SK-N-MC (cell line): ENCODE results near the gene CACNA1H.
"Not testable (repeated sequence)": the region's sequence is repeated elsewhere in the genome, so short reads cannot be mapped to it uniquely, and the experiment has no call there.

ENCODE experiments used
- DNase-seq: peaks from one replicate; pipeline ENCODE4 v3.0.0-alpha.2; 2011; ENCODE audit warnings: low read depth, low spot score
- H3K27ac ChIP-seq: fragments of 200-600 bp; sonication (generic); 2 replicates; pipeline ENCODE4 v1.5.1; 2016; ENCODE audit warnings: mixed run types
- H3K36me3 ChIP-seq: fragments of 200-600 bp; sonication (generic); 2 replicates; pipeline ENCODE4 v1.6.1; 2017; ENCODE audit warnings: antibody characterized with exemption, low read length, mixed read lengths; ENCODE audit not compliant: insufficient read depth
- H3K4me3 ChIP-seq: fragments of 200-600 bp; sonication (generic); 2 replicates; pipeline ENCODE4 v1.5.1; 2016
- H3K9ac ChIP-seq: fragments of 200-600 bp; sonication (generic); 2 replicates; pipeline ENCODE4 v1.8.0; 2017; ENCODE audit warnings: mixed run types, mixed read lengths; ENCODE audit not compliant: insufficient read length
- H3K9me3 ChIP-seq: fragments of 200-600 bp; sonication (generic); 2 replicates; pipeline ENCODE4 v1.6.1; 2017; ENCODE audit warnings: low read depth, mild to moderate bottlenecking, antibody characterized with exemption, low read length, moderate library complexity, mixed read lengths
- EZH2 ChIP-seq: fragments of 200-600 bp; sonication (generic); IDR thresholded peaks from one replicate; pipeline ENCODE4 v1.6.1; 2017; ENCODE audit warnings: antibody characterized with exemption
- FOXP2 ChIP-seq: optimal IDR thresholded peaks from 2 replicates; pipeline ENCODE3; 2011; ENCODE audit warnings: mild to moderate bottlenecking, moderate library complexity; ENCODE audit not compliant: insufficient read depth; ENCODE audit errors: extremely low read length, control extremely low read depth
- POLR2AphosphoS5 ChIP-seq: IDR thresholded peaks from 2 replicates; pipeline ENCODE4 v1.6.1; 2012; ENCODE audit warnings: mild to moderate bottlenecking, low read depth, low read length, borderline replicate concordance

Gene CACNA1H

DNA sequence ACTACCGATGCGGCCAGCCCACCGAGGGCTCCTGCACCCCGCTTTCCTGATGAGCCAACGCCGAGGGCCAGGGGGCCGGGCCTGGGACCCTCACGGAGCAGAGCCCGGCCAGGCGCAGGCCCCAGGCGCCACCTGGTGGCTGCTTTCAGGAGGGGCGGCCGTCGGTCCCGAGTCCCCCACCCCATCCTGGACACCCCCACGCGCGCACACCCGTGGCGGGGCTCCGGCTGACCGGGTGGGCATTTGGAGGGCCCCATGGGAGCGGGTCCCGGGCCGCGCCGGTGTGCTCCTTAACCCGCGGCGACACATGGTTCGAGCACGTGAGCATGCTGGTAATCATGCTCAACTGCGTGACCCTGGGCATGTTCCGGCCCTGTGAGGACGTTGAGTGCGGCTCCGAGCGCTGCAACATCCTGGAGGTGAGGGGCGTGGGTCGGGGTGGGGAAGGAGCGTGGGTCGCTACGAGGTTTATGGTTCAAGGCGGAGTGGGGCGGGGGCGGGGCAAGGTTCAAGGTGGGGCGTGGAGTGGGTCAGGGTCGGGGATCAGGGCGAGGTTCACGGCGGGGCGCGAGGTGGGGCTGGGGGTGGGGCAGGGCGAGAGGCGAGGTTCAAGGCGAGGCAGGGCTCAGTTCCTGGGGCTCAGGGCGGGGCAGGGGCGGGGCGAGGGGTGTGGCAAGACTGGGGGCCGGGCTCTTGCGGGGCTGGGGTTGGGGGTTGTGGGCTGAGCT is 41.9 kb downstream of the CACNA1H start:
- Histone ChIP-seq H3K9ac (no peak overlapping the region), H3K36me3 (no peaks in the 10 kb centered on the region), H3K27ac (no peak overlapping the region), H3K9me3 (no peaks in the 10 kb centered on the region), H3K4me3 (no peak overlapping the region)
- TF ChIP-seq EZH2 (no peak), FOXP2 (no peak), POLR2AphosphoS5 (no peak)
- DNase-seq: no peak

DNA sequence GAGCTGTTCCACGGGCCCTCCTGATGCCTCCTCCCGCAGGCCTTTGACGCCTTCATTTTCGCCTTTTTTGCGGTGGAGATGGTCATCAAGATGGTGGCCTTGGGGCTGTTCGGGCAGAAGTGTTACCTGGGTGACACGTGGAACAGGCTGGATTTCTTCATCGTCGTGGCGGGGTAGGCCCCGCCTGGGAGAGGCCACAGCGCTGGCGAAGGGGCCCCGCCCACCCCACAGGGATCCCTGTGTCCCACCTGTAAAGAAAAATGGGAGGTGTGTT is 42.4 kb downstream of the CACNA1H start:
- no peak overlapping the region for H3K9ac ChIP-seq
- H3K36me3 ChIP-seq: no peaks in the 10 kb centered on the region
- DNase-seq: no peak
- no peaks in the 10 kb centered on the region for H3K9me3 ChIP-seq
- H3K27ac ChIP-seq: no peak overlapping the region
- TF ChIP-seq EZH2 (no peak), FOXP2 (no peak), POLR2AphosphoS5 (no peak)
- no peak overlapping the region for H3K4me3 ChIP-seq

DNA sequence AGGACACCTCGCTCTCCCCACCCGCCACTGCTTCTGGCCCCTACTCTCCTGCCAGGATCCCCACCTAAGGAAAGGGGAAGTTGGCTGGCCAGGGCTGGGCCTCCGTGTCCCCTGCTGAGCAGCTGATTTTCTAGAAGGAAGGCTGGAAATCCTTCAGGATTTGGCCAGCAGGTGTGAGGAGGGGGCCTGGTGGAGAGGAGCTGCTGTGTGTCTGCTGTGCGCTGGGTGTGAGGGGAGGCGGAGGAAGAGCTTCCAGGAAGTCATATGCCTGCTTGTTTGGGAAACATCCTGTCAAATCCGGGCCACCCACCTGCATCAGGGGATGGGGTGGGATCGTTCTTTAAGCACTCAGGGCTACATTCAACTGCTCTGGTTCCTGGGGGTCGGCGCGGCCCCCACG is 43.6 kb downstream of the CACNA1H start:
- Histone ChIP-seq H3K9me3 (no peaks in the 10 kb centered on the region), H3K27ac (no peak overlapping the region), H3K36me3 (no peaks in the 10 kb centered on the region), H3K4me3 (no peak overlapping the region), H3K9ac (no peak overlapping the region)
- DNase-seq: no peak
- TF ChIP-seq POLR2AphosphoS5: no peak
- TF ChIP-seq FOXP2: no peak
- no peak for TF ChIP-seq EZH2

DNA sequence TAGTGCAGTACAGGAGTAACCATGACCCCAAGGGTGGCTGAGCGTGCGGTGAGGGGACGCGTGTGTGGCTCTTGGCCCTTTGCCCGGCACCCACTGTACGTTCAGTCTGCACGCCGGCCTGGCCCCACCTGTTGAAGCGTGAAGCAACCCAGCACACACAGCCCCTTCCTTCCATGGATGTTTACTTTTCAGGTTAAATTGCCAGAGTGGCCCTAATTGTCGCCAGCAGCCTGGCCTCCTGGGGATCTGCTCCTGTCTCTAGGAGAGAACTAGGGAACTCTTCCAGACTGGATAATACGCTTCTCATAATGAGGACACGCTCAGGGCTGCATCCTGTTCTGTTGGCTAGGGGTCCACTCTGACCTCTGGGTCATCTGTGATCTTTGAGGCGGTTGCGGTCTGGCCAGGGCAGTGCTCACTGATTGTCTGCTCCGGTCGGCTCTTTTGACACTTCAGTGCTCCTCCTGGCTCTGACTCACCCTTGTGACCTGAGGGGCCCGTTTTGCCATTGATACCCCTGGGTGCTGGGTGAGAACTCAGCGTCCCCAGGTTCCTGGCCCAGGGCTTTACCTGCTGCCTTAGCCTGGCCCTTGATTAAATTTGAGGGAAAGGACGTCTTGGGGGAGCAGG is 44.4 kb downstream of the CACNA1H start:
- Histone ChIP-seq H3K4me3 (no peak overlapping the region), H3K36me3 (no peaks in the 10 kb centered on the region; the same call in 1 of the 2 replicates), H3K9ac (no peak overlapping the region), H3K27ac (no peak overlapping the region), H3K9me3 (no peaks in the 10 kb centered on the region)
- TF ChIP-seq EZH2 (no peak), POLR2AphosphoS5 (no peak), FOXP2 (no peak)
- no peak for DNase-seq

DNA sequence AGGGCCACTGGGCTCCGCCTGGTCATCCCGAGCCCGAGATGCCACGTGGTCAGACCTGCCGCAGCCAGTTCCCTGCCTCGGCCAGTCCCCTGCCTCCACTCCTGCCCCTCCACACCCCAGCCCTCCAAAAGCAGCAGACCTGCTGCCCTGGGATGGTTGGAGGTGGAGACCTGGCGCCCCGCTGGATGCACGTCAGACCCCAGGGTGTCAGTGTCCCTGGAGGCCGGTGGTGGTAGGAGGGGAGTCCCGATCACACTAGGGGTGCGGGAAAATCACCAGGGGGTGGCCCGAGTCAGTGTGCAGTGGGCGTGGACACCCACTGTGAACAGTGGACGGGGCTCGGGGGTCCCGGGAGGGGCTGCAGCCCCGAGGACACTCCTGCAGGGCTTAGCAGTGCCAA is 45.3 kb downstream of the CACNA1H start:
- H3K36me3 ChIP-seq: no peaks in the 10 kb centered on the region; the same call in 1 of the 2 replicates
- H3K9me3 ChIP-seq: no peaks in the 10 kb centered on the region
- TF ChIP-seq FOXP2: no peak
- no peak overlapping the region for H3K27ac ChIP-seq
- no peak overlapping the region for H3K9ac ChIP-seq
- no peak for DNase-seq
- no peak overlapping the region for H3K4me3 ChIP-seq

DNA sequence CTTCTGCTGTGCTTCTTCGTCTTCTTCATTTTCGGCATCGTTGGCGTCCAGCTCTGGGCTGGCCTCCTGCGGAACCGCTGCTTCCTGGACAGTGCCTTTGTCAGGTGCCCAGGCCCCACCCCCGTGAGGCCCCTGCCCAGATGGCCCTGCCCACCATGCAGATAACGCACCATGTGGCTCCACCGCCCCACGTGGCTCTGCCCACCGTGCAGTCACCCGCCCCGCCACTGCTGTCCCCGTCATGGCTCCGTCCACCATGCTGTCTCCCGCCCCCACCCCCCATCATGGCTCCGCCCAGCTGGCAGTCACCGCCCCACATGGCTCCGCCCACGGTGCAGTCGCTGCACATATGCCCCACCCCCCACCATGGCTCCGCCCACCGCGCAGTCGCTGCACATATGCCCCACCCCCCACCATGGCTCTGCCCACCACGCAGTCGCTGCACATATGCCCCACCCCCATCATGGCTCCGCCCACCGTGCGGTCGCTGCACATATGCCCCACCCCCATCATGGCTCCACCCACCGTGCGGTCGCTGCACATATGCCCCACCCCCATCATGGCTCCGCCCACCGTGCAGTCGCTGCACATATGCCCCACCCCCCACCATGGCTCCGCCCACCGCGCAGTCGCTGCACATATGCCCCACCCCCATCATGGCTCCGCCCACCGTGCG is 45.9 kb downstream of the CACNA1H start:
- not testable (repeated sequence) for DNase-seq

DNA sequence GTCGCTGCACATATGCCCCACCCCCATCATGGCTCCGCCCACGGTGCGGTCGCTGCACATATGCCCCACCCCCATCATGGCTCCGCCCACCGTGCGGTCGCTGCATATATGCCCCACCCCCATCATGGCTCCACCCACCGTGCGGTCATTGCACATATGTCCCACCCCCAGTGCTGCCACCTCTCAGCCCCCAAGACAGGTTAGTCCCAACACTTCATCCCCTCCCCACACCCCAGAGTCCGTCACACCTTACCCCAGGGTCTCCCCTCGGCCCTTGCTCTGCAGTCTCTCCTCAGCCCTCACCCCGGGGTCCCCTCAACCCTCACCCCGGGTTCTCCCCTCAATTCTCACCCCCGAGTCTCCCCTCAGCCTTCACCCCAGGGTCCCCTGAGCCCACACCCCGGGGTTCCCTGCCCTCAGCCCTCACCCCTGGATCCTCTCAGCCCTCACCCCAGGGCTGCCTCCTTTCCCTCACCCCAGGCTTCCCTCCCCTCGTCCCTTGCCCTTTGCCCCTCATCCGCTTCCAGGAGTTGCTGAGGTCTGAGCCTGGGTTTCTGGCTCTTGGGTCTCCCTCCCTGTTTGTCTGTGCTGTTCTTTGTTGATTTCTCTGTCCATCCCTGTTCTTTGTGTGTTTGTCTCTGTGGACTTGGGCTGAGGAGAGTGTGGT is 46.6 kb downstream of the CACNA1H start:
- Histone ChIP-seq H3K9ac (no peak overlapping the region), H3K27ac (no peak overlapping the region), H3K36me3 (no peaks in the 10 kb centered on the region; the same call in 1 of the 2 replicates), H3K4me3 (no peak overlapping the region), H3K9me3 (no peaks in the 10 kb centered on the region)
- no peak for TF ChIP-seq FOXP2
- no peak for TF ChIP-seq EZH2
- TF ChIP-seq POLR2AphosphoS5: no peak
- no peak for DNase-seq

More for the DNA sequence above, 45.9 kb downstream of the CACNA1H start:
- not testable (repeated sequence) for H3K9ac ChIP-seq, H3K36me3 ChIP-seq, H3K9me3 ChIP-seq, H3K4me3 ChIP-seq, H3K27ac ChIP-seq

DNA sequence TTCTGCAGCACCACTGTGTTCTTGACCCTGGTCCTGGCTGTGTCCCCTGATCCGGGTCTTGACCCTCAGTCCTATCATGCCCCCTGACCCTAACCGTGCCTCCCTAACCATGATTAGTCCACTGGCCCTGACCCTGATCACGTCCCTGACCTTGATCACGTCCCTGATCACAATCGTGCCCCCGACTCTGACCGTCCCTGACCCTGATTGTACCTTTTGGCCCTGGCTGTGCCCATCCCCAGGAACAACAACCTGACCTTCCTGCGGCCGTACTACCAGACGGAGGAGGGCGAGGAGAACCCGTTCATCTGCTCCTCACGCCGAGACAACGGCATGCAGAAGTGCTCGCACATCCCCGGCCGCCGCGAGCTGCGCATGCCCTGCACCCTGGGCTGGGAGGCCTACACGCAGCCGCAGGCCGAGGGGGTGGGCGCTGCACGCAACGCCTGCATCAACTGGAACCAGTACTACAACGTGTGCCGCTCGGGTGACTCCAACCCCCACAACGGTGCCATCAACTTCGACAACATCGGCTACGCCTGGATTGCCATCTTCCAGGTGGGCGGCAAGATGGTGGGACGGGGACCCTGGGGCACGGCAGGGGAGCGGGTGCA is 47.2 kb downstream of the CACNA1H start:
- DNase-seq: no peak
- H3K9ac ChIP-seq: no peak overlapping the region
- no peaks in the 10 kb centered on the region for H3K9me3 ChIP-seq
- H3K27ac ChIP-seq: no peak overlapping the region
- no peak overlapping the region for H3K4me3 ChIP-seq
- no peaks in the 10 kb centered on the region; the same call in 1 of the 2 replicates for H3K36me3 ChIP-seq
- TF ChIP-seq EZH2 (no peak), POLR2AphosphoS5 (no peak), FOXP2 (no peak)
